Measurements from ENCODE around the gene RXRB.
A peak's percentile ranks its signal among the peaks of the same experiment; 100 is the strongest.
"Not testable (repeated sequence)": the region's sequence is repeated elsewhere in the genome, so short reads cannot be mapped to it uniquely, and the experiment has no call there.

RXRB gene

DNA sequence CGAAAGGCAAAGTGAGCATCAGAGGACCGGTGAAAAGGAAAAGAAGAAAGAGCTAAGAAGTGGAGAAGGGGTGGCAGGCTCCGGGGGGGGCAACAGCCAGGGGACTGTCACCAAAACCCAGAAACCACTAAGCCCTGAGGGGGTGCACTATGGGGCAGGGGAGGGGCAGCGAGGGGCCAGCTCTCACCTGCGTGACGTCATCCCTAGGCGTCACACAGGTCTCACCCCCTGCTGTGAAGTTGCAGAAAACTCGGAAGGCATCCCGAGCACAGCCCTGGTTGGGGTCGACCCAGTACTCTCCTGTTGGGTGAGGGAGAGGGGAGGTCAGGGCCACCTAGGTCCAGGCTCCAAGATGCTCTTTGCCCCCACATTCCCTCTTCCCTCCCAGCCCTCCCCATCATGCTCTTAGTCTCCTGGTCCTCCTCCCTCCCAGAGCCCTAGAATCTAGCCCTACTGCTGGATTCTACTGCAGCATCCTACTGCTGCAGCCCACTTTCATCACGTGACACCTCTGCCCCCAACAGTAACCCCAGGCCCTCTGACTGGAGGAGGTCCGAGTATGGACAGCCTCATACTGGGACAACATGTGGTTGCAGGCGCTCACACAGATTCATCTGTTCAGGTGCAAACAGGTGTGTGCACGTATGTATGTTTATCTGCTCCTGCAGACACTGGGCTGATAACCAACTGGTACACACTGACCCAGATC, 35.6 kb downstream of the RXRB start:
- DNase-seq (ENCODE audit: extremely low read depth in 1 of 2, low read depth in 1 of 2) = no peak

DNA sequence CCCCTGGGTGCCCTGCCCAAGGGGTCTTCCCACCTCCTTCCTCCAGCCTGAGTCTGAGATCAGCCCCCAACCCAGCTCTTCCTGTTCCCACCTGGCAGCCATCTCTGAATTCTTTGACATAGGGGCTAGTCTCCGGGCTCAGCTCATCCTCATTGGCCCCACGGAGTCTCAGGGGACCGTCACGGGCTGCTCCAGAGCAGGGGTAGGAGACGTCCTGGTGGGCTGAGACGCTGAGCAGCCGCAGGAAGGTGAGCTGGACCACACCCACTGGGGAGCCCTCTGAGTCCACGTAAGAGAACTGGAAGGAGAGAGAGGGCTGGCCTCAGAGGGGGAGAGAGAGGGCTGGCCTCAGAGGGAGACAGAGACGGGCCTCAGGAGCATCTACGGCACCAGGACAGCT, 36.3 kb downstream of the RXRB start:
- no peak for DNase-seq (ENCODE audit: extremely low read depth in 1 of 2, low read depth in 1 of 2)

DNA sequence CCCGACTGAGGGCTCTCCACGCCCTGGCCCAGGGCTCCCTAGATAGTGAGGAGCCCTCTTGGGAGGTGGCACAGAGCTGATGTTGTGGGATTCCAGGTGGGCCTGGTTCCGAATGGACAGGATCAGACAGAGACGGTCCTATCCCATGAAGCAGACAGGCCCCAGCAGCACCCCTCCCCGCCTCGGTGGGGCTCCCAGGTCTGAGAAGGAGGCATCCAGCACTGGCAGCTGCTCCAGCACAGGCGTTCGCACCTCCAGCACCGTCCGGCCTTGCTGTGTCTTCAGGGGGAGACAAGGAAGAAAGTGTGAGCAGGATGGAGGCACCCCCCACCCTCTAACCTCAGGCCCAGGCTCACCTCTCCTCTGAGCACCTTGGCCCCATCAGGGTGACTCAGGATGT, 36.9 kb downstream of the RXRB start:
- no peak for DNase-seq (ENCODE audit: extremely low read depth in 1 of 2, low read depth in 1 of 2)

DNA sequence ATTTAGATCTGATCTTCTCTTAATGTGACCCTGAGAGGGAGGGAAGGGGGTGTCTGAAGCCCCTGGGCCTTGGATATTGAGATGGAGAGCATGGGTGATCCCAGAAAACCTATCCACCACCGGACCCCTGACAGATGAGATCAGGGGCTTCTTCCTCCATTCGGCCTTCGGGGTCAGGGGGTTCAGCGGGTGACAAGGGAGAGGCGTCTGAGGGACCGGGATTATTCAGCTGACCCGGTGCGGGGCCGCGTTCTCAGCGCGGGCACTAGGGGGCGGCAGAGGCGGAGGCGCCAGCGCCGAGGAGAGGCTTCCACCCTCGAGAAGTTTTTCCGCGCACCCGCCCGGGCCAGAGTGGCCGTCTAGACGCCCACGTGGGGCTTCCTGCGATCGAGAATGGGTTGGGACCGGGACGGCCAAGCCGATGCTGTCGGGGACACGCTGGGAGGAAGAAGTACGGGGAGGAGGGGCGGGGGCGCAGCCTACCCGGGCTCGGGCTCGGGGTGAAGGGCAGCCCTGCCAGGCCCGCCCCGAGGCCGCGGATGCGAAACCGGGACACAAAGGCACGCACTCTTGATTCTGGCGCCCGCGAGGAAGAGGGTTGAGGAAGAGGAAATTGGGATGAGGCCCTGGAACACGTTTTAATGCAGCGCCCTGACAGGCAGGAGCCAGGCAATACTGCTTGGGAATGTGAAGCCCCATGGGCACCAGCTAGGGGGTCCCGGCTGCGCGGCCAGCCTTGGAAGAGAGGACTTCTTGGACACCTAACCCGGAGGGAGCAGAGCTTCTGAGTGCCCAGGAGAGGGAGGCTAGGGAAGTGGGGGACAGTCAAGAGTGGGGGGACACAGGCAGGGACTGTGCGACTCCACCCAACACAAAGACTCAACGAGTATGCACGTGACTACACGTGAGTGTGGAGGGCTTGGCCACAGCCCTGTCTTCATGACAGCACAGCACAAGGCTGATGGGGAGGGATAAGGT, 38.8 kb downstream of the RXRB start:
- DNase-seq (ENCODE audit: extremely low read depth in 1 of 2, low read depth in 1 of 2) = peak; percentile 50 to 75

DNA sequence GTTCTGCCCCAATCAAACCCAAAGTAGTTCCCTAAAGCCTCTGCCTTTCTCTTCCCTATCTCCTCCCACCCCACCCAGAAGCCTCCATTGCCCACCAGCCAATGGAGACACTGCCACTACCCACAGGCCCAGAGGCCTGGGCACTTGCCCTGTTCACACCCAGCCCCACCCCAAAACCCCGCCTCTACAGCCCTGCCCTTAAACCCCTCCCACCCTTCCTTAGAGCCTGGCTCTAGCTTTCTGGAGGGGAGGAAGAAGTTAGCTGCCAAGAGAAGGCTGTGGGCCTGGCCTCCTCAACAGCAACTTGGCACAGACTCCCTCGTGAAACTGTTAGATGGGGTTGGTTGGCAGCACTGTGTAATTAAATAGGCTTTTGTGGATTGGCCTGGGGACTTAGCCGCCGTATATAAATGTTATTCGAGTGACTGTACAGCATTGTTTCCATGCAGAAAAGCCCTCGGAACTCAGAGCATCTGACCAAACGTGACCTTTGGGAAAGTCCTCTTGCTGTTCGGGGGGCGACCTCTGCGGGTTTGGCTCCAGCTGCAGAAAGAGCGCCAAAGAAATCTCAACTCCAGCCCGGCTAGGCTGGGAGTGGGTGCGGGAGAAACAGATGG, 39.6 kb downstream of the RXRB start:
- DNase-seq (ENCODE audit: extremely low read depth in 1 of 2, low read depth in 1 of 2) = no peak

DNA sequence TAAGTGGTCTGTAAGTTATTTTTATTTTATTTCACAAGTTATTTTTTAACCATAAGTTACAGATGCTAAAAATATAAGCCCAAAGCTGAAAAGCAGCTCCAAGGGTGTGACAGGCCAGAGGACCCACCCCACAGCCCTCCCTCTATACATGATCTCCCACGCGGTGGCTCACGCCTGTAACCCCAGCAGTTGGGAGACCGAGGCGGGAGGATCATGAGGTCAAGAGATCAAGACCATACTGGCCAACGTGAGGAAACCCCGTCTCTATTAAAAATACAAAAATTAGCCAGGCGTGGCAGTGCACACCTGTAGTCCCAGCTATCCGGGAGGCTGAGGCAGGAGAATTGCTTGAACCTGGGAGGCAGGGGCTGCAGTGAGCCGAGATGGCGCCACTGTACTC, 40.4 kb downstream of the RXRB start:
- no peak for DNase-seq (ENCODE audit: extremely low read depth in 1 of 2, low read depth in 1 of 2)

DNA sequence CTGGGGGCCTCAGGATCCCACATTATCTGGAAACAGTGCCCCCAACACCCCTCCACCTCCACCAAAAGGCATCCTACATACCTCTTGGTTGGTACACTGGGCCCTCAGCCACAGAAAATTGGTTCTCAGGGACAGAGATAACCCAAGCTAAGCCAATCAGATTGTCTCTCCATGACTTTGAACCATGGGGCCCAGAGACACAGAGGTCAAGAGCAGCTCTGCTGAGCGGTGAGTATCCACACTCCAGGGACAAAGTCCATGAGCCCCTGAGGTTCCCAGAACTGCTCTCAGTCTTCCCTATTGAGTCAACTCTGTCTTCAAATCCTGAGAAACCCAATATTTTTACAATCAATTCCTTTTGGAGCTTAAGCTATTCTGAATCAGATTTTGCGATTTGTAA, 43.5 kb downstream of the RXRB start:
- DNase-seq (ENCODE audit: extremely low read depth in 1 of 2, low read depth in 1 of 2) = no peak

DNA sequence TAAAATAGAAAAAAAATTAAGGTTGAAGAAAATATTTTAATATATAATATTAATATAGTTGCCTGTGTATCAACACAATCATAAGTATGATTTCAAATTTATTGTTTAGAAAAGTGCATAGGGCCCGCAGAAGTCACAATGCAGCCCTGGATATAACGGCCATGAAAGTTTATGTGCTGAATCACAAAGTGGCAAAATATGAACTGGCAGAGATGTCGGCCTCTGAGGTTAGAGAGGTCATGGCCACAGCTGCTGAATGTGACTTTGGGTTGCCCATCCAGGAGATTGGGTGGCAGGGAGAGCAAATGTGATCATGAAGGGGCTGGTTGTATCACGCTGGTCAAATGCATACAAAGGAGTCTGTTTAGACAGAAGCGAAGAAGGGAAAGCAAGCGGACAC, 43.9 kb downstream of the RXRB start:
- no peak for DNase-seq (ENCODE audit: extremely low read depth in 1 of 2, low read depth in 1 of 2)

DNA sequence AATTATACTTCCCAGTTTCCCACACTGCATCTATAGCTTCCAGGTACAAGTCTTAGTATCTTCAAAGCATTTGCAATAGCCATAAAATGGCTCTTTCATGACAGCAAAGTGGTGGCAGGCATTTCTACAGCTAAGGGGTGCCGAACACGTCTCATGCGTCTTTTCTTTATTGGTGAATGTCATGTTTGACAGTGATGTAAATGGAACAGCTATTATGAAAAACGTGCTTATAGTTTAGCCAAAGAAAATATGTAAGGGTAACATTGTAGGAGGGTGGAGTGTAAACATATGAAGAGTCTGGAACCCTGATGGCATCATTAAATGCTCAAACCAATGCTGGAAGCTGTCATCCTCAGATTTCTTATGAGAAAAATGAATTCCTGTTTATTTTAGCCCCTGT, 46.1 kb downstream of the RXRB start:
- no peak for DNase-seq (ENCODE audit: extremely low read depth in 1 of 2, low read depth in 1 of 2)

DNA sequence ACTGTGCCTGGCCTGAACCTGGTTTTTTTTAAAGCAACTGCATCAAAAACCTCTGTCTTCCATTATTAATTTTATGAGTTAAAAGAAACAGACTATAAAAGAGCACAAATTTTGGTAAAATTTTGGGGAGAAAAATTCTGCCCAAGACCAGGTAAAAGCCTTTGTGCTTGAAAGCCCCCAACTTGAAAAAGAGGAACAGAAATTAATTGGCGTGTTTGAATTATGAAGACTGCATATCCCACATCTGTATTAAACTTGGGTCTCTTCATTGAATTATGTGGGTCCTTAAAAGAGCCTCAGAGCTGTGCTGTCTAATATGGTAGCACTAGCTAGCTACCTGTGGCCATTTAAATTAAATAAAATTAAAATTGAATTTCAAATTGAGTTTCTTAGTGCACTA, 49.4 kb downstream of the RXRB start:
- no peak for DNase-seq (ENCODE audit: extremely low read depth in 1 of 2, low read depth in 1 of 2)

DNA sequence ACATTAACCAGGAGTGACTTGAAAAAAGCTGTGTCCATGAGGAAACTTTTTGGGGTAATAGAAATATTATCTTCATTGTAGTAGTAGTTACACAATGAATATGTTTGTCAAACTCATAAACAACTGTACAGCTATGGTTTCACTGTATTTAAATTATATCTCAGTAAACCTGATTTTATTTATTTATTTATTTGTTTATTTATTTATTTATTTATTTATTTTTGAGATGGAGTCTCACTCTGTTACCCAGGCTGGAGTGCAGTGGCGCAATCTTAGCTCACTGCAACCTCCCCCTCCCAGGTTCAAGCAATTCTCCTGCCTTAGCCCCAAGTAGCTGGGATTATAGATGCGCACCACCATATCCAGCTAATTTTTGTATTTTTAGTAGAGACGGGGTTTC, 49.9 kb downstream of the RXRB start:
- not testable (repeated sequence) for DNase-seq (ENCODE audit: extremely low read depth in 1 of 2, low read depth in 1 of 2)

DNA sequence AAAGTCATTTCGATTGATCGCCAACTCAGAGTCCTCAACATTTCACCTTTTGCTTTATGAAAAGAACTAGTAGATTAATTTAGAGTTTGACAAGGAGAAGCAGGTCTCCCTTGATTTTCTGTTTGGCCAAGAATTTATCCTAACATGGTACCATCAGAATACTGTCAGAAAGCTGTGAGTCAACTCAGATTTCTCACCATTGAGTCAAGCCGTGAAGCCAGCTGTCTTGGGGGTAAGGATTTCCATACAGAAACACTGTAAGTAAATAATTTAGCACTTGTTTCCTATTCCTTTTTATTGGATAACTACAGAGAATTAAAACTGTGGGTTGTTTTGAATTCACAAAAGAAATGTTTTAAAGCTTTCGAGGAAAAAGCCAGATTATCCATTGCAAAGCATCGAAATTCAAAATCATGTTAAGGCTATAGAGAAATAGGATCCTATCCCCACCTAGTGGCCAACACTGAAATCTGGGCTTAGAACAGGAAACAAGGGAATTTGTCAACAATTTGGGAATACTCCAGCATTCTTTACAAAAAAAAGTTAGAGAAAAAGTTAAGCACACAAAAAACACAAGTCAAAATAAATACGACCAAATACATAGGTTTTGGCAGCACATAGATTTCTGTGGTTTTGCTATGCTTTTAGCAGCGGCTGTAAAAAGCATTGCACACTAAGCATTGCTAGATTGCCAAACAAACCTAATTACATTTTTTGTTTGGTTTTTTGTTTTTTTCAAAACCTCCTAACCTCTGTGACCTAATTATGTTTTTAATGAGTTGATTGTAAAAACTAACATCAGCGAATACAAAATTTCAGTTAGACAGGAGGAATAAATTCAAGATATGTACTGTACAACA, 52.4 kb downstream of the RXRB start:
- no peak for DNase-seq (ENCODE audit: extremely low read depth in 1 of 2, low read depth in 1 of 2)

DNA sequence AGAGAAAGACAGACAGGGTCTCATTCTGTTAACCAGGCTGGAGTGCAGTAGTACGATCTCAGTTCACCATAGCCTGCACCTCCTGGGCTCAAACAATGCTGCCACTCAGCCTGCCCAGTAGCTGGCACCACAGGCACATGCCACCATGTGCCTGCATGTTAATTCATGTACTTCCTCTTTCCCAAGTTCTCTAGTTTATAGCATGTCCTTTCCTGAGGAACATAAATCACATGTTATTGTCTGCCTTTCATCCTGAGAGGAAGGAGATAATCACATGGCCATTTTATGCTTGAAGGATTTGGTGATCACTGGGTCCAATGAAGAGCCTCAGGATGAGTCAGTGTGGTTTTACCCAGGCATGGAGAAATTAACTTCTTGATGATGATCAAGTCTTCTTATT, 56.1 kb downstream of the RXRB start:
- no peak for DNase-seq (ENCODE audit: extremely low read depth in 1 of 2, low read depth in 1 of 2)
